NCI-H2081 (cell line): ENCODE results near the gene FRY.

Experiments
- DNase-seq, 2 experiments: peaks; one replicate each; lab custom pipeline; 2025; lab: John Stamatoyannopoulos, UW

Gene FRY

DNA sequence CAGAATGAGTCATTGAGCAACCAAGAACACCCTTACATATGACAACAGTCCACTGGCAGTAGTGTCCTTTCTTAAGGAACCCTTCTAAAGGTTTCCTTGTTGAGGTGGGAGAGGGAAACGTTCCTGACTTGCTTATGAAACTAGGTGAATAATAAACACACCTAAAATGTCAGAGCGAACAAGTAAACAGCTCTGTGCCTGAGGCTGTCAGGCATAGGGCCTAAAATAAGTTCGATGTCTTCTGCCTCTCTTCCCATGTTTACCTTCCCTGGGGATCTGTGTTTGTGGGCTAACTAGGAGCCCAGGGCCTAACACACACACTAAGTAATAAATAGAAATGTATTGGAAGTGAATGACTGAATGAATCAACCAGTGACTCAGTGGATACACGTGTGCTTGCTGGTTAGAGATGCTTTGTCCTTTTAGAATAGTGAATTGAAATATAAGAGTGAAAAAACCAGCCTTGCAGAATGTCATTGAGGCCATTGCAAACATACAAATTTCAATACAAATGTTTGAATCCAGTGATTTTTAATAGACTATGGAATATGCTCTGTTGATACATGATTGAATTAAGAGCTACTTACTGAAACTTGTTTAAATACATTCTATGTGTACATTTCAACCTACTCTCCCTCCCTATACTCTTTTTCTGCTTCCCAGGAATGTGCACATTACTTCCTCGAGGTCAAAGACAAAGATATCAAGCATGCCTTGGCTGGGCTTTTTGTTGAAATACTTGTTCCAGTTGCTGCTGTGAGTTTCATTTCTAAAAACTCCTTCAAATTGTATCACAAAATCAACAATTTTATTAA, 102.9 kb downstream of the FRY start:
- no peak for DNase-seq

DNA sequence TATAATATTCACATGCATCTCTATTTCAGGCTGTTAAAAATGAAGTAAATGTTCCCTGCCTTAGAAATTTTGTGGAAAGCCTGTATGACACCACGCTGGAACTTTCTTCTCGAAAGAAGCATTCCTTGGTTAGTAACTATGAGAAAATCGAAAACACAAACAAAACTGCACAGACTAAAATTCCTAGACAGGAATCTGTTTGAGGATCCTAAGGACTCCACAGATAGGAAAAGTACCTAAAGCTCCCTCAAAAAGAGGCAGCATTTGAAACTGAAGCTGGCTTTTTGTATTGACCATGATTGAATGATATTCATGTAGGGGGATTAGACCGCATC, 103.4 kb downstream of the FRY start:
- DNase-seq, result no peak

DNA sequence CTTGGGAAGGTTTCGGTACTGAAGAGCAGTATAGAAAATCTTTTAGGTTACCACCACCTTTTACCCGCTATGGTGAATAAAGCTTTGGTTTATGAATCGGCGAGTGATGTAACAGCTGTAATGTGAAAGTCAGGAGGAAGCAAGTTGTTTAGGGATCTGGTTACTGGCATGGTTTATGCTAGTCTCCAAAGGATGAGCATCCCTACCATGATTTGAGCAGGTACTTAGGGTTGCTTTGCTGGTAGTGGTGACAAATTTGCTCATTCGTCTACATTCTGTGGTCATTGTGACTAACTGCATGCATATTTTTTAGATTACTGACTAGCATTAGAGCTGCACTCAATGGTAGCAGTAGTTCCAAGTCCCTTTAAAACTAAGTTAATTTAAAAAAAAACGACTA, 104.1 kb downstream of the FRY start:
- peak in 1 of 2 experiments; percentile 3 for DNase-seq

DNA sequence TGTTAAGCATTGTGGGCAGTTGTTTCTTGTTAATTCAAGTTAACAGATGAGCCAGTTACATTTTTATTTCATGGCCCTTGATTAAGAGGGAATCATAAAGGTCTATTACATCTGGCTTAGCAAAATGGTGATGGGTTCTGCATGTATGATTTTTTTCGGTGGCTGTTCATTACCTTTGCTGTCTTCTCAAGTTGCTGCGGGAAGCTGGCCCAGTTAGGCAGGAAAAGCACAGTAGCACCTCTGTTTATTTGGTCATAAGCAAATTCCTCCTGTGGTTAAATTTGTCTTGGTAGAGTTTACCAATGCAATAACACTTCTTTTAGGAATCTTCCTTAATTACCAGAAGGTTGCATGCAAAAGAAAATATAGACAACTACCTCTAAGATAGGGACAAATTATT, 104.5 kb downstream of the FRY start:
- peak in 1 of 2 experiments; percentile 12 for DNase-seq

DNA sequence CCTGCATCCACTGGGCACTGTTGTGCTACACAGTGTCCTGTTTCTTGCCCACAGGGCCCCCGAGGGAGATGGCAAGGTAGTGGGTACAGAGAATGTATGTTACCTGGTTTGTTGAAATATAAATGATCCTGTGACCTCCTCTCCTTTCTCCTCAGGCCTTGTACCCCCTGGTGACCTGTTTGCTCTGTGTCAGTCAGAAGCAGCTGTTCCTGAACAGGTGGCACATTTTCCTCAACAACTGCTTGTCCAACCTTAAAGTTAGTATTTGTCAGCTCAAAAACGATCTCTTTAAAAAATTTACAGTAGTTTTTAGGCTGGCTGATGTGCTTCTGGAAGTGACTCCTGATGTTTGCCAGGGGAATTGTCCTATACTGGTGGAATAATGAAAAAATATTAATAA, 105.1 kb downstream of the FRY start:
- peak in 1 of 2 experiments; percentile 70 for DNase-seq

- no peak for DNase-seq
Observed at GRCh38 chr13:32139251-32139650, 107.7 kb downstream of the FRY start.

DNA sequence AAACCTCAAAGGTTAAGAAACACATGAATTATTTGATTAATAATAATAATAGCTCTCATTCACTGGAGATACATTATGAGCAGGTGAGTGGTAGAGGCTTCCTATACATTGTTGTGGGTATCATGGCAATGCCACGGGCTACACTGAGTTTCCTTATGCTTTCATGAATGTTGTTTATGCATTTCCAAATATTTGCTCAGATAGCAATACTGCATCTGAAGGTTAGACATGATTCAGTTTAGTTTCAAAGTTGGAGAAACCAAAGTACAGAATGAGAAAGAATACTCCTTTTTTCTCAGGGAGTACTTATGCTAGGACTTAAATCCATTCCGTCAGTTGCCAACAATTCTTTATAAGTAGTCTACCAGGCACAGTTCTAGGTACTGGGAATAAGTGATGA, 108.5 kb downstream of the FRY start:
- DNase-seq, result no peak

GRCh38 chr13:32141462-32141861, 109.9 kb downstream of the FRY start:
- no peak for DNase-seq

DNA sequence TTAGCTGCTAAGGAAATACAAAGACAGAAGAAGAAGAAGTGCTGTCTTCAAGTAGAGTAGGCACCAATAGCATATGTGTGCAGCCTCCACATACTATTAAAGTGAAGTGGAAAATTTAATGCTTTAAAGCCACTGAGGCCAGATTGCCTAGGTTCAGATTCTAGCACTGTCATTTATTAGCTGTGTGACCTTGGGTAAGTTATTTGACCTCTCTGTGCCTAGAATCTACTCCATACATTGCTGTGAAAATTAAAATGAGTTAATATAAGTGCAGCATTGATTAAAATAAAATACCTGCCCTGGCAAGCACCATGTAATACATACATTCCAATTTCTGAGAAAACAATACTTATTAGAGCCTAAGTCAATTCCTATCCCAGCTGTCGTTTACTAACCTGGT, 110.5 kb downstream of the FRY start:
- no peak for DNase-seq

GRCh38 chr13:32142956-32143375, 111.4 kb downstream of the FRY start:
- DNase-seq, result no peak

DNA sequence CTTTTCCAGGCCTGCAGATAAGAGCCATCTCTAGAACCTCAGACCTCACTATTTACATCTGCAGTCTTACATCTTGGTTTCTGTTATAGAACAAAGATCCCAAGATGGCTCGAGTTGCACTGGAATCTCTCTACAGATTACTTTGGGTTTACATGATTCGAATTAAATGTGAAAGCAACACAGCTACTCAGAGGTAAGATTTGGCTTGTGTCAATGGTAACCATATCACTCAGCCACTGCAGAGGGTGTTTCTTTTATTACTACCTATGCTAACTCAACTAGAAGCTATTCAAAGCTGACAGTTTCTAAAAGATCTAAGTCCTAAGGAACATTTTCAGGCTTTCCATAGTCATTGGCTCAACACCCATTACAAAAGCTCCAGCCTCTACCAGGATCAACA, 115.6 kb downstream of the FRY start:
- DNase-seq, result no peak

GRCh38 chr13:32147976-32148375, 116.4 kb downstream of the FRY start:
- no peak for DNase-seq

DNA sequence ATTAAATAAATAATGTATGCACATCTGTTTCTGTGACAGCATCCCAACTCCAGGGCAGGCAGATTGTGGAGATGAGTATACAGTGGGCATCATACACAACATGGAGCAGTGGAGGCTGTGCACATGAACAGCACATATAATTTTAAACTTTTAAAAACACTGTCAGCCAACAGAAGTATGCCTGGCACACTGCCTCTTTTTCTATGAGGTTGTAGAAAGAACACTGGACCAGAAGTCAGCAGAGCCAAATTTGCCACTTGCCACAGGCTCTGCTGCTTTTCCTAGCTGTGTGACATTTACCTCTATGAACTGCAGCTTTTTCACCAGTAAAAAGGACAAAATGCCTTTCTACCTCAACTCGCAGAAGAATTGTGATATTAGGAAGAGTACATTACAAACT, 118.7 kb downstream of the FRY start:
- DNase-seq, result no peak

GRCh38 chr13:32150794-32151193, 119.2 kb downstream of the FRY start:
- DNase-seq, result no peak

DNA sequence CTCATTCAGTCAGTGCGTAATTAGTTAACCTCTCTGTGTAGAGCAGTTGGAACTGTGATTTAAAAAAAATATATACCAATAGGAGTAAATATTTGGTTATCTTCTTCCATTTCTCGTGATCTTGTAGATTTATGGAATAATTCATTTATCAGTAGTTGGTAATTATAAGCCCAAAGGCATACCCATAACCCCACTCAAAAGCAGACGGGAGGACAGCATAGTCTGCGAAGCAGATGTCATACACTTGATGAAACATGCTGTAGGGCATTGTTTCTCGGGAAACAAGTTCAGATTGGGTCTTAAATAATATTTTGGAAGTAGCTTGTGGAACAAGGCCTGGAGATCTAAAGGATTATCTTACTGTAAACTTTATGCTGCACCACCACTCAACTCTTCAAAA, 119.7 kb downstream of the FRY start:
- DNase-seq, result no peak

DNA sequence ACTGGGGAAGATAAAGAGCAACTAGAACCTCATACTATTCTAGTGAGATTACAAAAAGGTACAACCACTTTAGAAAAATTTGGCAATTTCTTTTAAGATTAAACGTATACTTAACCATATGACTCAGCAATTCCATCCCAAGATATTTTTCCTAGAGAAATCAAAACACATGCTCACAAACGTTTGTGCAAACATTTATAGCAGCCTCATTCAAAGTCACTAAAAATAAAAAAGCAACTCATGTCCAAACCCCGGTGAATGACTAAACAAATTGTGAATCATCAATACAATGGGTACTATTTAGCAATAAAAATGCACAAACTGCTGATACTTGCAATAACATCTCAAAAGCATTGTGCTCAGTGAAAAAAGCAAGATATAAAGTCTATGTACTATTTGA, 121.5 kb downstream of the FRY start:
- no peak for DNase-seq

DNA sequence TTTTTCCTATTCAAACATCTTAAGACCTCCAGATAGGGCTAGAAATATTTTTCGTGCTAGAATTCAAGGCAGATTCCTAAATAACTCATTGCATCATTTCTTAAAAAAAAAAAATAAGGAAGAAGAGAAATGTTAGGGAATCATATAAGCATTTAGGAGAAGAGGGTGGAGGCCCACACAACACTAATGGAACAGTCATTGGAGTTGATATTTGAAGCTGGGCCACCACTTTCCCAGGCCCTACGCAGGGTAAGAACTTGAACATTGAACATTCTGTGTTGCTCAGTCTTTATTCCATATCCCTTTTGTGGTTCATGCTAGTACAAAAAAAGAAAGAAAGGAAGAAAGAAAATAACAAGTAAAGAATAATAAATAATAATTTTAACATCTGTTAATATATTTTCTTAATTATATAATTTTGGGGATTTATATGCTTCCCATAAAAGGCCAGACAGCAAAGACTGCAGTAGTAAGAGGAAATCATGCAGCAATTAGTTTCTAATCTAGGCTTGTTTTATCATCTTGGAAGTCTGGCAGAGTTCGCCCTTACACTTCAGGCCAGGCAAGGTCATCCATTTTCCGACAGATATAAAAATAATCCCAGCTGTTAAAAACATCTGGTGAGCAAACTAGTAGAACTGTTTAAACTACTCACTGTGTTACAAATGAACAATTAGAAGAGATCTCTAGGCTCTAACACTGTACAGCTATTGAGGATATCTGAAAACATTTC, 127.7 kb downstream of the FRY start:
- DNase-seq, result no peak

DNA sequence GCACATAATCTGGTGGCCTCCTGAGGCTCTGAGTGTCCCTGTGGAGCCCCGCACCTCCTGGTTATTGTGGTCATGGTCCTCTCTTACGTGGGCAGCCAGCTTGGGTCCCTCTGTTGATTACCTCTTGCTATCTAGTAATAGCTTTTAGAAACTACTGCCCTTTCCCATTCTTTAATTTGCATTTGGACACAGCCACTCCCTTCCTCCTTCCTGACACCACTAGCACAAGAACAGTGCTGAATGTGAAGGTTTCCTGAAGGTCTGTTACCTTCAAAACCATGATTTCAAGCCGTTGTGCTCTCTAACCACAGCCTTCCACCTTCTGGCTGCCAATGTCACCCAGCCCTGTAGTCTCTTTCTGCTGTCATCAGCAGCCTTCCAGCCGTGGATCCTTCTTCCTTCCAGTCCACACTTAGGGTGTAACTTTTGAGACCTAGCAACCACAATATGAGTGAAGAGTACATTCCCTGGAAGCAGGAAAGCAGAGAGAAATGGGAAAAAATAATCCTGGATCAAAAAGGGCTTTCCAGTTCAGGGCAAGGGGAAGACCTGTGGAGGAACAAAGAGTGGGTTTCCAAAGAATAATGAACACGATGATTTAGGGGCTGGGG, 130.9 kb downstream of the FRY start:
- no peak for DNase-seq

DNA sequence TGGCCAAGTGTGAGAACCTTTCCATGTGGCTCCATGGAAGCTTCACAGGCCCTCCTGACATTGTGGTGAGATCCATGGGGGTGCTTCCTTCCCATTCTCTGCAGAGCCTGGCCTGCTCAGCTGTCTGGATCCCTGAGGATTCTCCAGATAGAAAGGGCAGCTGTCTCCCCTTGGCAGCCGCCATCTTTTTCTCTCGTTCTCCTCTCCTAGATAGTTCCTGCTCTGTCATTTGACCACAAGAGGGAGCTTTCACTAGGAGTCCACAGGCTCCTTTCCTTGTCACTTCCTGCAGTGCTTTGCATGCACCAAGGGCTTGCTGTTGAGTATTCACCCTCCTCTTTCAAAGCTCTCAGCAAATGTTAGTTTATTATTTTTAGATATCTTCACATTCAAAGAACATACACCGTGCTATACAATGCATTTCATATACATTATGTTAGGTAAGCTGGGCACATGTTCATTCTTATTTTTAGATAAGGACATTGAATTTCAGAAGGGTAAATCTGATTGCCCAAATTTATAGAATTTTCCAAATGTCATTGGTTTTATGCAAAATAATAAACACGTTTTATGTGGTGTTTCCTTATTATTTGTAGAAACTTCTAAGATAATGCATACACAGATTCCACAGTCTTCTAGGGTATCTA, 133.2 kb downstream of the FRY start:
- DNase-seq, result peak; percentile 62 to 82

GRCh38 chr13:32165796-32166195, 134.2 kb downstream of the FRY start:
- DNase-seq, result no peak

GRCh38 chr13:32168131-32168530, 136.6 kb downstream of the FRY start:
- DNase-seq, result no peak

GRCh38 chr13:32170841-32171240, 139.3 kb downstream of the FRY start:
- no peak for DNase-seq

- DNase-seq, result peak; percentile 1 to 11
Observed at GRCh38 chr13:32173881-32174280, 142.3 kb downstream of the FRY start.
